HepG2 (cell line): ENCODE measurements around the gene NDRG3. TPM values are rescaled to one million over a fixed set of nuclear protein-coding genes. Genes with fewer than 3 reads are reported as not detected.
A peak's percentile ranks its signal among the peaks of the same experiment; 100 is the strongest.

ENCODE experiments used
- FOXO1 ChIP-seq: sonication (generic); formaldehyde crosslinking; IDR thresholded peaks from 2 replicates; pipeline ENCODE4 v1.4.0; 2020; ENCODE audit warnings: missing genetic modification reagents
- FOXO4 ChIP-seq: sonication (generic); formaldehyde crosslinking; conservative IDR thresholded peaks from 2 replicates; pipeline ENCODE4 v1.8.1; 2023; ENCODE audit warnings: missing genetic modification reagents
- IRX3 ChIP-seq: sonication (generic); formaldehyde crosslinking; IDR thresholded peaks from 2 replicates; pipeline ENCODE4 v1.8.1; 2023; ENCODE audit warnings: mild to moderate bottlenecking, low read depth, missing genetic modification reagents, borderline replicate concordance
- KDM5A ChIP-seq: fragments of 200-600 bp; sonication (generic); IDR thresholded peaks from 2 replicates; pipeline ENCODE4 v1.7.0; 2018; ENCODE audit warnings: antibody characterized with exemption, mild to moderate bottlenecking, low read length, borderline replicate concordance
- MXD1 ChIP-seq: sonication (generic); formaldehyde crosslinking; IDR thresholded peaks from 2 replicates; pipeline ENCODE4 v1.4.0; 2020; ENCODE audit warnings: mild to moderate bottlenecking, missing genetic modification reagents
- NFRKB ChIP-seq: fragments of 450-650 bp; IDR thresholded peaks from 2 replicates; pipeline ENCODE4 v1.6.1; 2017
- PAX8 ChIP-seq: sonication (generic); formaldehyde crosslinking; IDR thresholded peaks from 2 replicates; pipeline ENCODE4 v1.8.0; 2022; ENCODE audit warnings: mild to moderate bottlenecking, missing genetic modification reagents, borderline replicate concordance
- POLR2AphosphoS5 ChIP-seq: IDR thresholded peaks from 2 replicates; pipeline ENCODE4 v1.6.1; 2012; ENCODE audit warnings: low read depth, low read length
- RBM39 ChIP-seq: fragments of 200-400 bp; formaldehyde crosslinking; IDR thresholded peaks from one replicate; pipeline ENCODE4 v1.6.1; 2018; ENCODE audit warnings: antibody characterized with exemption, mild to moderate bottlenecking, low read depth, low read length; ENCODE audit not compliant: poor library complexity, severe bottlenecking
- SMAD9 ChIP-seq: sonication (generic); formaldehyde crosslinking; IDR thresholded peaks from 2 replicates; pipeline ENCODE4 v1.5.1; 2020; ENCODE audit warnings: mild to moderate bottlenecking, missing genetic modification reagents
- SRSF9 ChIP-seq: fragments of 200-400 bp; formaldehyde crosslinking; IDR thresholded peaks from 2 replicates; pipeline ENCODE4 v1.6.1; 2018; ENCODE audit warnings: borderline replicate concordance, mild to moderate bottlenecking, low read depth, low read length; ENCODE audit not compliant: insufficient read depth, poor library complexity, severe bottlenecking
- TFE3 ChIP-seq: IDR thresholded peaks from 2 replicates; pipeline ENCODE4 v1.6.1; 2016
- USF2 ChIP-seq, 2 experiments: sonication (generic) in 1 of 2; formaldehyde crosslinking in 1 of 2; IDR thresholded peaks; 2 replicates each; pipeline versions ENCODE4 v1.5.1 to v1.6.1; 2011 to 2020; ENCODE audit warnings: borderline replicate concordance in 1 of 2, low read depth in 1 of 2, low read length in 1 of 2, mild to moderate bottlenecking in 1 of 2, missing genetic modification reagents in 1 of 2, moderate library complexity in 1 of 2
- ZBTB3 ChIP-seq: sonication (generic); formaldehyde crosslinking; IDR thresholded peaks from 2 replicates; pipeline ENCODE4 v1.4.0; 2020; ENCODE audit warnings: low read depth, mild to moderate bottlenecking, moderate library complexity, missing genetic modification reagents, borderline replicate concordance
- ZMYM4 ChIP-seq: sonication (generic); formaldehyde crosslinking; IDR thresholded peaks from 2 replicates; pipeline ENCODE4 v1.8.1; 2023; ENCODE audit warnings: mild to moderate bottlenecking, missing genetic modification reagents
- ZNF12 ChIP-seq: sonication (generic); formaldehyde crosslinking; IDR thresholded peaks from 2 replicates; pipeline ENCODE4 v1.5.0; 2020; ENCODE audit warnings: missing genetic modification reagents
- ZNF225 ChIP-seq: sonication (generic); formaldehyde crosslinking; IDR thresholded peaks from 2 replicates; pipeline ENCODE4 v1.4.0; 2020; ENCODE audit warnings: mild to moderate bottlenecking, missing genetic modification reagents
- ZNF496 ChIP-seq: sonication (generic); formaldehyde crosslinking; IDR thresholded peaks from 2 replicates; pipeline ENCODE4 v1.8.1; 2023; ENCODE audit warnings: mild to moderate bottlenecking, moderate library complexity, missing genetic modification reagents; ENCODE audit not compliant: insufficient replicate concordance
- ZNF775 ChIP-seq: sonication (generic); formaldehyde crosslinking; IDR thresholded peaks from 2 replicates; pipeline ENCODE4 v1.4.0; 2020; ENCODE audit warnings: missing genetic modification reagents, mild to moderate bottlenecking, moderate library complexity, borderline replicate concordance
- polyA plus RNA-seq, 8 experiments: library from polyadenylated mRNA; depleted of rRNA in 3 of 8; stranded (reverse) in 7 of 8; unstranded in 1 of 8; fragments of >200 nt; fragmentation: Illumina TruSeq in 4 of 8; extraction: Trizol in 4 of 8; gene quantifications; 2 replicates each; pipeline versions ENCODE4 v1.2.1 to v1.2.3, GENCODE V29; 2011 to 2016; ENCODE audit warnings: low read depth in 4 of 8, missing spikeins in 1 of 8, mixed read lengths in 1 of 8; ENCODE audit not compliant: insufficient read depth in 1 of 8
- total RNA-seq, 5 experiments: library from RNA; depleted of rRNA; stranded (reverse); fragments of >200 nt; fragmentation: Illumina TruSeq; extraction: Trizol; gene quantifications; 2 replicates each; pipeline ENCODE4 v1.2.3, GENCODE V29; 2016; ENCODE audit warnings: low read depth in 1 of 5
- TF ChIP-seq, protein P1 (sequence below): sonication (generic); formaldehyde crosslinking; IDR thresholded peaks from 2 replicates; pipeline ENCODE4 v1.4.0; 2020; ENCODE audit warnings: missing genetic modification reagents

The NDRG3 gene
- total and polyA plus RNA-seq, 2 of the 13 experiments (the other 11 are each of a cell fraction or from before 2014, with no cell fraction given) = 36.0 to 40.5 TPM

DNA sequence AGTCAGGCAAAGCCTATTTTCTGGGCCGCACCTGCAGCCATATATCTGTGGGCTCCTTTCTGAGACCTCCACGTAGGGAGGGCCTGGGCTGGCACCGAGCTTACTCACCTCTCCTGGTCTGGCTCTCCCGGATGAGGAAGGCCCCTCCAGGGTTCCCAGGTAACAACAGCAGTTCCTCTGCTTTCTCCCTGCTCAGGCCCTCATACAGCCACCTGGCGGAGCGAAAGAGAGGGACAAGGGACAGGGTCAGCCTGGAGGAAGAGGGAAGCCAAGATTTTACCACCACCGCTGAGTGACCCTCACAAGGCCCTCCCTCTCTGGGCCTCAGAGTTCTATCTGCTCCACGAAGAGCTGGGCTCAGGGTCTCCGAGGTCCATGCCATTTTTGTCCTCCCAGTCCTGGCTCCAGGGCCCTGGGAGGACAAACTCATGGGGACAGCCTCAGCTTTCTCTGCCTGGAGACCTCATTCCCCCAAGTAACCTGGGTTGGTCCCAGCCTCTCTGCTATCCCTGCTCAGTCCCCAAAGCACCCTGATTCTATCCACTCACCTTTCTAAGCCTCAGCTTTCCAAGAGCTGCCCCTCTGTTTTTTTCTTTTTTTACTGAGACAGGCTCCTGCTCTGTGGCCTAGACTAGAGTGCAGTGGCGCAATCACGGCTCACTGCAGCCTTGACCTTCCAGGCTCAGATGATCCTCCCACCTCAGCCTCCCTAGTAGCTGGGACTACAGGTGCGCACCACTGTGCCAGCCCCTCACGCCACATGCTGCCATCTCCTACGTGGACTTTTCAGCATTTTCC is 113.2 kb downstream of the NDRG3 start (continued):
- peak; percentile 50; the same call in 1 of the 2 replicates for TF ChIP-seq TFE3 (CRISPR knock-in tag)
- no peak for TF ChIP-seq KDM5A
- TF ChIP-seq ZNF496 = no peak
- TF ChIP-seq ZMYM4 (CRISPR knock-in tag) = peak; percentile 70
- peak; percentile 79 for TF ChIP-seq MXD1 (CRISPR knock-in tag)
- no peak for TF ChIP-seq NFRKB
- 0 out of 2 replicates have a peak, but pooled peaks have one; percentile 37 for TF ChIP-seq FOXO1 (CRISPR knock-in tag)
- no peak for TF ChIP-seq SMAD9 (CRISPR knock-in tag)
- TF ChIP-seq ZNF775 = no peak
- 0 out of 2 replicates have a peak, but pooled peaks have one; percentile 63 for TF ChIP-seq FOXO4
- no peak for TF ChIP-seq PAX8 (CRISPR knock-in tag)
- no peak for TF ChIP-seq IRX3
- no peak for TF ChIP-seq SRSF9
- TF ChIP-seq, protein P1, sequence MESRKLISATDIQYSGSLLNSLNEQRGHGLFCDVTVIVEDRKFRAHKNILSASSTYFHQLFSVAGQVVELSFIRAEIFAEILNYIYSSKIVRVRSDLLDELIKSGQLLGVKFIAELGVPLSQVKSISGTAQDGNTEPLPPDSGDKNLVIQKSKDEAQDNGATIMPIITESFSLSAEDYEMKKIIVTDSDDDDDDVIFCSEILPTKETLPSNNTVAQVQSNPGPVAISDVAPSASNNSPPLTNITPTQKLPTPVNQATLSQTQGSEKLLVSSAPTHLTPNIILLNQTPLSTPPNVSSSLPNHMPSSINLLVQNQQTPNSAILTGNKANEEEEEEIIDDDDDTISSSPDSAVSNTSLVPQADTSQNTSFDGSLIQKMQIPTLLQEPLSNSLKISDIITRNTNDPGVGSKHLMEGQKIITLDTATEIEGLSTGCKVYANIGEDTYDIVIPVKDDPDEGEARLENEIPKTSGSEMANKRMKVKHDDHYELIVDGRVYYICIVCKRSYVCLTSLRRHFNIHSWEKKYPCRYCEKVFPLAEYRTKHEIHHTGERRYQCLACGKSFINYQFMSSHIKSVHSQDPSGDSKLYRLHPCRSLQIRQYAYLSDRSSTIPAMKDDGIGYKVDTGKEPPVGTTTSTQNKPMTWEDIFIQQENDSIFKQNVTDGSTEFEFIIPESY (CRISPR knock-in tag) = peak; percentile 72
- 0 out of 2 replicates have a peak, but pooled peaks have one; percentile 39 for TF ChIP-seq ZBTB3 (CRISPR knock-in tag)
- no peak for TF ChIP-seq POLR2AphosphoS5
- no peak for TF ChIP-seq USF2 (IDR thresholded peaks at IDR 0.05; ENCODE audit: low read depth, low read length)
- TF ChIP-seq USF2 (CRISPR knock-in tag; IDR thresholded peaks at IDR 0.05; ENCODE audit: borderline replicate concordance) = no peak
- TF ChIP-seq RBM39 = no peak
- peak; percentile 69; the same call in 1 of the 2 replicates for TF ChIP-seq ZNF12 (CRISPR knock-in tag)
- no peak for TF ChIP-seq ZNF225 (CRISPR knock-in tag)
